NCI-H2107 treated with DMSO at 0.1 percent for 48 hours (cell line): ENCODE measurements around the gene OTOR.

ENCODE experiments used
- DNase-seq: peaks from one replicate; lab custom pipeline; 2025; ENCODE audit not compliant: unreplicated experiment; lab: John Stamatoyannopoulos, UW

OTOR gene

GRCh38 chr20:16747291-16747811 is 807 bp upstream of the OTOR start:
- DNase-seq, result no peak

GRCh38 chr20:16749573-16749972 is 1.4 kb downstream of the OTOR start:
- no peak for DNase-seq

DNA sequence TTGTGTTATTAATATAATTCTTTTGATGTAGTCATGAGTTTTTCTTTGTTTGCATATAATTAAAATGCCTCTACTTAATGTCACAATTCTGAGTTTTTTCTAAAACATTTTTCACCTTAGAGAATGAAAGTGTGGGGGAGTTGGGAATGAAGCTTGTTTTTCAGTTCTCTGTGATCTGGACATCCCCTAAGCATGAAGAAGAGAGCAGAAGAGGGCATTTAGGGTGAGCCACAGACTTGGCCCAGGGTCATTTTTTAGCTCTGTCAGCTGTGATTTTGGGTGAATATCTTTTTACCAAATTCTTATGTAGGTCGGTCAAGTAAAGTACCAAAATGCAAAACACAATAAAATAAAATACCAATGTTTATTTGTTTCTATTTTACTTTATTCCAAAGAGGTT is 3.9 kb downstream of the OTOR start:
- no peak for DNase-seq

- no peak for DNase-seq
These were observed 4.7 kb downstream of the OTOR start for GRCh38 chr20:16752901-16753300.

DNA sequence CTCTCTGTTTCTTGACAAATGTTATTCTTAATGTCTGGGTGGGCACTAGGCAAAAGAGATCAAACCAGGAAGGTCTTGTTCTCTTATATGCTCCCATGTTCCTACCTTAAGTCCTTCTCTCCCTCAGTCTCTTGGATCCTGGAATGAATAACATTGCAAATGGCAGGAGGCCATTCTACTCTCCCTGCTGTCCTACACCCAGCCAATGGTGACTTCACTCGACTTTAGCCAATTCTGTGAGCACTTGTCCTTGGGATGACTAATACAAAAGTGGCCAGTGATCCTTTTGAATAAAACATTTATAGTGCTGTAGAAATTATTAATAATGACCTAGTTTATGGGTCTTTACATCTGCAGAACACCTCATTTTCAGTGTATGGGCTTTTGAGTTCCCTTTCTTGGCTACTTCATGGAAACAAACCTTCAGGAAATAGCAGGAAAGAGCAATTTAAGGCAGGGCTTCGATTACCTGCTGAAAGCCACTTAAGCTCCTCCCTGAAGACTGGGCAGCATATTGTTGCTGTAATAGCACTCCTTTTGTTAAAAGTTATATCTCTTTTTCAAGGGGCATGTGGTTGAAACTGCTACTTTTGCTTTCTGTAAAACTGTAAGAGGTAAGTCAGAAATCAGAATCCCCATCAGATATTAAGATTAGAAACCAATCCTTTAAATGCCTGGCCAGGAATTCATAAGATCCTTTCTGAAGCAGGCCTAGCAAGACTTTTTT is 10.5 kb downstream of the OTOR start:
- DNase-seq, result no peak

DNA sequence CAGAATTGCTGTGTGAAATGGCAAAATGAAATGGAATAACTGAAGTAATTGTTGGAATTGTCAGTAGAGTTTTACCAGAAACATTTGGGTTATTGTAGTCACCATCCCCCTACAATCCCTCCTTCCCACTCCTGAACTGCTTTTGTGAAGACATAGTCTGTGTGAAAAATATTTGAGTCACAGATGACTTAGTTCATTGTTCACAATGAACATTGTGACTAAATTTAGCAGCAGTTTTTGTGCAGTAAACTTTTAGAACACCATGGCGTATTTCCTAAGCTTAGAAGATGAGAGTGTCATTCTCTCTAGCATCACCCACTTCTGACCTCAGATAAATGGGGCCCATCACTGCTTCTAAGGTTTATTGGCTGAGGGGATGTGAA is 11.0 kb downstream of the OTOR start:
- no peak for DNase-seq

DNA sequence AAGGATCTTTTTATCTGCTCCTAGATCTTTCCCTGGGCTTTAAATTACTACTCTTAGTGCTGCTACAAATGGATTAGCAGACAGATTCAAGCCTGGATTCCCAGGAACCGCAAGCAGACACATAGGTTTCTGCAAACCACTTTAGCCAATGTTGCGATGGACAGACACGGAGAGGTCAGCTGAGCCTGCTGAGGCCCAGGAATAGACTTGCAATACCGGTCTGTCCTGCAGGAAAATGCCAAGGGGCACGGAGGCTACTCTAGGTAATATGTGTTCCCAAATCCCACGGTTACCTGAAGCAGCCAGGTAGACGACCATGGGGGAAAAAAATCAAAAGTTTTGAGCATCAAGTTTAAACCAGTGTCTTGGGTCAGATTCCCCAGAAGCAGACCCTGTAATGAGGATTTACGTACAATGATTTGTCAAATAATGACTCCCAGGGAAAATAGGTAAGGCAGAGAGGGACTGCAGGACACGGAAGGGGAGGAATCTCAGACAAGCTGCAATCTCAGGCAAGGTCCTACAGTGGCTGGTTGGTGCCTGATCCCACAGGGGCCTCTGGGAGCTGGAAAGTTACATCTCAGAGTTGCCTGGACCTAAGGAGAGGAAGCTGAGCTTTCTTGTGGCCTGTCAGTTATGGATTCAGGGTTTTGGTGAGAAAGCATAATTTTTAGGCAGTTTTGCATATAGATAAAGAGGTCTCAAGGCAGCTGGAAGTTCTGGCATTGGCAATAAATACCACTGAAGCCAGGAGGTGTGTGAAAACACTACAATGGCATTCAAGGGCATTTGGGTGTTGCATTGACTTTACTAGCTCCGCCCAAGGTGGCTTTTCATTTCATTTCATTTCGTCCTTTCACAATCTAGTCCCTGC is 12.5 kb downstream of the OTOR start:
- DNase-seq, result no peak

DNA sequence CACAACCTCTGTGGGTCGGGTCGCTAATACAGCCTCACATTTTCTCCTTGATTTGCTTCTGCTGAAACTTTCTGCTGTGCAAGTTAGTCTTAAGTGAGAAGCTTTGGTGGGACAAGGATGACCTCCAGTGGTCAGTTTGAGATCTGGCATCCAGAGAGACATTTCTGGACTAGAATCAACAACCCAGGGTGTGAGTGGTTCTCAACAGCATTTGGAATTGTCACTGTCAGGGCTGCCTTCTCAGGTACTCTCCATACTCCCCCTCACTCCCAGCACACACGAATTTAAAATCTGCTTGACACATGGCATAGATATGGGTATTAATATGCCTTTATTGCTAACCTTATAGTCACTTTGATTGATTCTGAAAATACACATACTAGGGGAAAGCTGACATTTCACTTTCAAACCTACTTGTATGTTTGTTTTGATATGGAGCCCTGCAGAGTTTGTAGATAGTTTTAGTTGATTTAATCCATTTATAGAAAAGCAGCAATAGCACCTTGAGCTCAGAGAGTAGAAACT is 13.2 kb downstream of the OTOR start:
- DNase-seq, result peak; percentile 27

DNA sequence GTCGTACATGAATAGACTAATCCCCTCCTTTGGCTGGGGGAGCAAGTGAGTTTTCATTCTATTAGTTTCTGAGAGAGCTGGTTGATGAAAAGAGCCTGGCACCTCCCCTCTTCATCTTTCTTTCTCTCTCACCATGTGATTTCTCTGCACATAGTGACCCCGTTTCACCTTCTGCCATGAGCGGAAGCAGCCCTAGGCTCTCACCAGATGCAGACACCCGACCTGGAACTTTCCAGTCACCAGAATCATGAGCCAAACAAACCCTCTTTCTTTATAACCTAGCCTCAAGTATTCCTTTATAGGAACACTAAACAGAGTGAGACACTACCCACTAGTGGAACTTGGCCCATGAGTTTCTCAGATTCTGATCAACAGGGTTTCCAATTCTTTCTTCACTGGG is 16.4 kb downstream of the OTOR start:
- DNase-seq, result no peak

DNA sequence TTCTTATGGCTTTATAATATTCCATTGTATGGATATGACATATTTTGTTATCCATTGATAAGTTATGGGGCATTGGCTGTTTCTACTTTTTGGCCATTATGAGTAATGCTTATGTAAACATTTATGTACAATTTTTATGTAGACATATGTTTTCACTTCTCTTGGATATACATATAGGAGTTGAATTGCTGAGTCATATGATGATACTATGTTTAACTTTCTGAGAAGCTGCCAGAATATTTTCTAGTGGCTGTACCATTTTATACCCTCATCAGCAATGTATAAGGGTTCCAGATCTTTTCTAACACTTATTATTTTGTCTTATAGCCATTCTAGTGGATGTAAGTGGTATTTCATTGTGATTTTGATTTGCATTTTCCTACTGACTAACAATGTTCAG is 23.1 kb downstream of the OTOR start:
- DNase-seq, result no peak

DNA sequence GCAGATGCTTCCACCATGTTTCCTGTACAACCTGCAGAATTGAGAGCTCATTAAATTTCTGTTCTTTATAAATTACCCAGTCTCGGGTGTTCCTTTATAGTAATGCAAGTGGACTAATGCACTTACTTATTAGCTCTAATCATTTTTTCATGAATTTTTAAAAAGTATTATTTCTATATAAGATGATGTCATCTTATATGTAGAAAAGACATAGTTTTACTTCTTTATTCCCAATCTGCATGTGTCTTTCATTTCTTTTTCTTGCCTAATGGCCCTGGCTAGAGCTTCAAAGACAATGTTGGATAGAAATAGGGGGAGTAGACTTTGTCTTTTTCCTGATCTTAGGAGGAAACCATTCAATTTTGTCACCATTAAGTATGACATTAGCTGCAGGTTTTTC is 27.8 kb downstream of the OTOR start:
- no peak for DNase-seq

GRCh38 chr20:16777126-16777525 is 29.0 kb downstream of the OTOR start:
- no peak for DNase-seq

DNA sequence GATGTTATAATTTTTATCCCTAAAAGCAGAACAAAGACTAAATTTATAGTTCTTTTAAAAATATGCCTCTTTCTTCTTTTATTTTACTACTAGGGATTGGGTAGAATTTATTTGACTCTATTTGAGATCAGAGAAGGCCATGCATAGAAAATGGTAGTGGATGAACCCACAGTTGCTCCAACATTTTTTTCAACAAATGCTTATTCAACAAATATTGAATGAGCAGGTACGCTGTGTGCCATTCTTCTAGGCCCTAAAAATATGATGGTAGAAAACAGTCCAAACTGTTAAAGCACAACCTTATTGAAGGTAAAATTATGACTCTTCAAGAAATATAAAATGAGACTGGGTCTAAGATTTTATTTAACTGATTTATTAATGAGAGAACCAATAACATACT is 30.0 kb downstream of the OTOR start:
- no peak for DNase-seq

- DNase-seq, result no peak
These were observed 33.3 kb downstream of the OTOR start for GRCh38 chr20:16781496-16781895.

DNA sequence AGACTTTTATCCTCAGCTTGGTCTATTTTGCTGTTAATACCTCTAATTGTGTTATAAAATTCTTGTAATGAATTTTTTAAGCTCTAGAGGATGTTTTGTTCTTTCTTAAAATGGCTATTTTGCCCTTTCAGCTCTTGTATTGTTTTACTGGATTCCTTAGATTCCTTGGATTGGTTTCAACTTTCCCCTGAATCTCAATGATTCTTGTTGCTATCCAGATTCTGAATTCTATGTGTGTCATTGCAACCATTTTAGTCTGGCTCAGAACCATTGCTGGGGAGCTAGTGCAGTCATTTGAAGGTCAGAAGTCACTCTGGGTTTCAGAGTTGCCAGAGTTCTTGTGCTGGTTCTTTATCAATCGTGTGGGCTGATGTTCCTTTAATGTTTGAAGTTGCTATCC is 37.1 kb downstream of the OTOR start:
- DNase-seq, result no peak
